Transverse colon (tissue), 4 donors: ENCODE measurements around the gene ARHGAP40.

Experiments
- CTCF ChIP-seq, 5 experiments: fragments of 200-600 bp in 3 of 5; fragments of 450-650 bp in 2 of 5; sonication (generic) in 3 of 5; IDR thresholded peaks; 1 replicate in 2 of 5; 2 replicates in 3 of 5; pipeline ENCODE4 v1.5.1; 2016 to 2017; ENCODE audit warnings: antibody characterized with exemption in 5 of 5, inconsistent platforms in 3 of 5, mild to moderate bottlenecking in 2 of 5, moderate library complexity in 1 of 5
- POLR2A ChIP-seq: fragments of 450-650 bp; IDR thresholded peaks from one replicate; pipeline ENCODE4 v1.6.1; 2016; ENCODE audit warnings: antibody characterized with exemption, mild to moderate bottlenecking, moderate library complexity
- POLR2AphosphoS5 ChIP-seq, 3 donors: sonication (generic); formaldehyde crosslinking; IDR thresholded peaks; one replicate each; pipeline ENCODE4 v1.6.1; 2016; ENCODE audit warnings: antibody characterized with exemption in 3 of 3

GRCh38 chr20:38589967-38590675, 11.5 kb upstream of the ARHGAP40 start:
- no peak for TF ChIP-seq POLR2AphosphoS5 (IDR thresholded peaks at IDR 0.05)
- TF ChIP-seq CTCF (IDR thresholded peaks at IDR 0.05) = no peak
- no peak for TF ChIP-seq POLR2A
